ENCODE data around the gene TOR4A. TPM values are rescaled to one million over a fixed set of nuclear protein-coding genes. Genes with fewer than 3 reads are reported as not detected.

The TOR4A gene
- total and polyA plus RNA-seq, 10 of the 15 experiments (the other 5 are each of a cell fraction or from before 2014, with no cell fraction given) = 2.0 to 19.9 (median 3.7) TPM

DNA sequence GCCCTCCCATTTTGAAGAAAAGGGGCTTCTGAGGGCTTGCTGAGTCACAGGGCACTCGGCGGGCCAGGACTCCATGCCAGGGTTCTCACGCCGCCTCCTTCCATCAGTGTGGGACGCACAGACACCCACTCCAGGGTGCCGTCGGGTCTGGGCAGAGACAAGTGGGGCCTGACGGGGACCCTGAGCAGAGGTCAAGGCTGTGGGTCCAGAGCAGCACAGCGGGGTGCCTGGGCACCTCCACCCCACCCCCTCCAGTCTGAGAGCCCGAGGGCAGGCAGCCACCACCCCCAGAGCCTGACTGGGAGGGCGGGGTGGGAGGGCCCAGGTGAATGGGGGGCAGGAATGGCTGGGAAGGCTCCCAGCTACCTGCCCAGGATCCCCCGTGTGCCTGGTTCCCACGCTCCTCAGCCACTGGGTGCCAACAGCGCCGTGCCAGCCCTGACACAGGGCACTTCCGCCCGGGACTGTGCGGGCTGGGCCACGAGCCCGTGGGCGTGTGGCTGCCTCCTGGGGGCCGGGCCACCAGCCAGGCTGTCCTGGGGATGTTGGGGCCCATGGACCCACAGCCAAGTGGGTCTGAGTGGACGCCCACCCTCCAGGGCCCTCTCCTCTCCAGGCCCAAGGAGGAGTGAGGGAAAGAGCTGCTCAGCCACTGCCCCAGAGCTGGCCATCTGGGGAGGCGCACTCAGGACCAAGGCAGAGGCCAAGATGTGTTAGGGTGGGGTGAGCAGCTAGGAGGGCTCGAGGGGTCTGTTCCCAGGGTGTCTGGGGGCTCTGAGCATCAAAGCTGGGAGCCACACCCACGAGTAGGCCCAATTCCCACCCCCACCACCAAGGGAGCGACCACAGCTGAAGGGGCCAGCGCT is 34.7 kb downstream of the TOR4A start:
- no peak overlapping the region for H3K9ac ChIP-seq (ENCODE audit: control insufficient read depth, insufficient read depth, low read length)
- in situ Hi-C loops (cut with MboI) = no loop called here
- no peak for DNase-seq (ENCODE audit: low read depth, low spot score)

DNA sequence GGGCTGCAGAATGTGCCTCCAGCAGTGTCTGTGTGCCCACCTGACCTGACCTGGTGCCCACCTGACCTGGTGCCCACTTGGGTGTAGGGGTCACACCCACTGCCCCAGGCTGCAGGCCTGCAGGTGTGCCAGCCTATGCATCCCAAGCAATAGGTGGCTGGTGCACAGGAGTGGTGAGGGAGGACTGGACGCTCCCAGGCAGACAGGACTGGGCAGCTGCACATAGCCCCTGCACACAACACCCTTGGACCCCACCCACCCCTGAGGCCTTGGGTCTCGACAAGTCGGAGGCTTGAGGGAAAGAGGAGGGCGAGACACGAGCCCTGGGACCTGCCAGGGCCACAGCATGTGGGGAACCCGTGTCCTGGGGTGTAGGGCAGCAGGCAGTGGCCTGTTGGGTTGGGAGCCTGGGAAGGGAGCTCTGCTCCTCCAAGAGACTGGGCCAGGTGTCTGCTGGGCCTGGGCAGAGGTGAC is 35.4 kb downstream of the TOR4A start:
- Histone ChIP-seq H3K27me3 (replicated peaks in 1 of 2; ENCODE audit: control insufficient read depth in 2 of 2, insufficient read depth in 2 of 2, low read length in 1 of 2) (no peaks in the 10 kb centered on the region), H3K4me2 (ENCODE audit: control insufficient read depth, insufficient read depth) (no peak overlapping the region), H3K27ac (ENCODE audit: control insufficient read depth, insufficient read depth) (no peak overlapping the region), H3K9me3 (replicated peaks; ENCODE audit: control insufficient read depth, insufficient read depth, low read length) (no peaks in the 10 kb centered on the region), H3K9ac (ENCODE audit: control insufficient read depth, insufficient read depth, low read length) (no peak overlapping the region), H3K4me1 (ENCODE audit: control insufficient read depth, insufficient read depth, low read length) (no peaks in the 10 kb centered on the region), H4K20me1 (ENCODE audit: control insufficient read depth, insufficient read depth) (no peaks in the 10 kb centered on the region), H2AFZ (ENCODE audit: control insufficient read depth, low read depth, low read length) (no peak overlapping the region), H3K36me3 (ENCODE audit: control insufficient read depth in 2 of 2, insufficient read depth in 2 of 2, low read length in 1 of 2) (no peaks in the 10 kb centered on the region), H3K4me3 (no peak overlapping the region), H3K79me2 (ENCODE audit: control insufficient read depth, insufficient read depth, low read length) (no peaks in the 10 kb centered on the region)
- in situ Hi-C loops (cut with MboI) = no loop called here
- BruUV-seq (replicated peaks) = no TSS peak
- DNase-seq (ENCODE audit: low read depth, low spot score) = no peak
- ChIA-PET POLR2A (no interaction called here), CTCF (interaction anchor here (1.2 to 1.6 kb wide), 2 partner anchors 9 to 11 kb away, joined by 4 to 7 read pairs; partner anchors contain the start of gene NRARP), SMC1A (ENCODE audit: uncharacterized antibody, unreplicated experiment) (no interaction called here), RAD21 (ENCODE audit: unreplicated experiment) (no interaction called here)
- FAIRE-seq = no peak
- intact Hi-C loops (cut with micrococcal nuclease; ENCODE audit: unreplicated experiment) = no loop called here
- 86% methylated on average over 6 of the region's 6 CpGs for WGBS (ENCODE audit: insufficient coverage, insufficient replicate concordance, low lambda C conversion rate, missing lambda C conversion rate)
- ATAC-seq = no peak
- TF ChIP-seq PRDM15 (CRISPR knock-in tag; IDR thresholded peaks at IDR 0.05) (no peak), NR2F1 (conservative IDR thresholded peaks at IDR 0.05) (no peak), SMARCA5 (IDR thresholded peaks at IDR 0.05) (no peak), ATF7 (IDR thresholded peaks at IDR 0.05; ENCODE audit: low read depth) (no peak), BCL11A (IDR thresholded peaks at IDR 0.05; ENCODE audit: low read depth, low read length) (no peak), TBL1XR1 (IDR thresholded peaks at IDR 0.05; ENCODE audit: low read depth, low read length) (no peak)
- TF ChIP-seq, protein P1, sequence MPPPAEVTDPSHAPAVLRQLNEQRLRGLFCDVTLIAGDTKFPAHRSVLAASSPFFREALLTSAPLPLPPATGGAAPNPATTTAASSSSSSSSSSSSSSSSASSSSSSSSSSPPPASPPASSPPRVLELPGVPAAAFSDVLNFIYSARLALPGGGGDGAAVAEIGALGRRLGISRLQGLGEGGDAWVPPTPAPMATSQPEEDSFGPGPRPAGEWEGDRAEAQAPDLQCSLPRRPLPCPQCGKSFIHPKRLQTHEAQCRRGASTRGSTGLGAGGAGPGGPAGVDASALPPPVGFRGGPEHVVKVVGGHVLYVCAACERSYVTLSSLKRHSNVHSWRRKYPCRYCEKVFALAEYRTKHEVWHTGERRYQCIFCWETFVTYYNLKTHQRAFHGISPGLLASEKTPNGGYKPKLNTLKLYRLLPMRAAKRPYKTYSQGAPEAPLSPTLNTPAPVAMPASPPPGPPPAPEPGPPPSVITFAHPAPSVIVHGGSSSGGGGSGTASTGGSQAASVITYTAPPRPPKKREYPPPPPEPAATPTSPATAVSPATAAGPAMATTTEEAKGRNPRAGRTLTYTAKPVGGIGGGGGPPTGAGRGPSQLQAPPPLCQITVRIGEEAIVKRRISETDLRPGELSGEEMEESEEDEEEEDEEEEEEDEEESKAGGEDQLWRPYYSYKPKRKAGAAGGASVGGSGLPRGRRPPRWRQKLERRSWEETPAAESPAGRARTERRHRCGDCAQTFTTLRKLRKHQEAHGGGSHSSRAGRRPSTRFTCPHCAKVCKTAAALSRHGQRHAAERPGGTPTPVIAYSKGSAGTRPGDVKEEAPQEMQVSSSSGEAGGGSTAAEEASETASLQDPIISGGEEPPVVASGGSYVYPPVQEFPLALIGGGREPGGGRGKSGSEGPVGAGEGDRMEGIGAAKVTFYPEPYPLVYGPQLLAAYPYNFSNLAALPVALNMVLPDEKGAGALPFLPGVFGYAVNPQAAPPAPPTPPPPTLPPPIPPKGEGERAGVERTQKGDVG (CRISPR knock-in tag; IDR thresholded peaks at IDR 0.05) = no peak

More for the DNA sequence above, 34.7 kb downstream of the TOR4A start:
- H3K4me1 ChIP-seq (ENCODE audit: control insufficient read depth, insufficient read depth, low read length) = no peaks in the 10 kb centered on the region
- ChIA-PET RAD21 (ENCODE audit: unreplicated experiment) (no interaction called here), POLR2A (no interaction called here), CTCF (interaction anchor here (1.2 to 1.6 kb wide), 2 partner anchors 8 to 10 kb away, joined by 4 to 7 read pairs; partner anchors contain the start of gene NRARP), SMC1A (ENCODE audit: uncharacterized antibody, unreplicated experiment) (no interaction called here)
- H4K20me1 ChIP-seq (ENCODE audit: control insufficient read depth, insufficient read depth) = no peaks in the 10 kb centered on the region
- no peak overlapping the region for H2AFZ ChIP-seq (ENCODE audit: control insufficient read depth, low read depth, low read length)
- ATAC-seq = no peak
- H3K79me2 ChIP-seq (ENCODE audit: control insufficient read depth, insufficient read depth, low read length) = no peaks in the 10 kb centered on the region
- no TSS peak for BruUV-seq (replicated peaks)
- H3K27ac ChIP-seq (ENCODE audit: control insufficient read depth, insufficient read depth) = no peak overlapping the region
- intact Hi-C loops (cut with micrococcal nuclease; ENCODE audit: unreplicated experiment) = no loop called here
- FAIRE-seq = no peak
- TF ChIP-seq KAT2A (conservative IDR thresholded peaks at IDR 0.05; ENCODE audit: control insufficient read depth, low read depth, low read length) = no peak
- no peak for TF ChIP-seq NRF1 (conservative IDR thresholded peaks at IDR 0.05; ENCODE audit: low read depth, low read length)
- no peak for TF ChIP-seq SP1 (IDR thresholded peaks at IDR 0.05; ENCODE audit: low read depth, low read length)
- TF ChIP-seq MEF2B (IDR thresholded peaks at IDR 0.05; ENCODE audit: partially characterized antibody, poor library complexity, severe bottlenecking) = no peak
- TF ChIP-seq WRNIP1 (IDR thresholded peaks at IDR 0.05; ENCODE audit: borderline replicate concordance, low read depth, low read length) = no peak
- no peak for TF ChIP-seq RBBP5 (conservative IDR thresholded peaks at IDR 0.05)
- TF ChIP-seq NR2C1 (IDR thresholded peaks at IDR 0.05) = no peak
- no peak overlapping the region for H3K4me3 ChIP-seq
- H3K27me3 ChIP-seq (replicated peaks in 1 of 2; ENCODE audit: control insufficient read depth in 2 of 2, insufficient read depth in 2 of 2, low read length in 1 of 2) = no peaks in the 10 kb centered on the region
- H3K4me2 ChIP-seq (ENCODE audit: control insufficient read depth, insufficient read depth) = no peak overlapping the region
- 53% methylated on average over 25 of the region's 28 CpGs for WGBS (ENCODE audit: insufficient coverage, insufficient replicate concordance, low lambda C conversion rate, missing lambda C conversion rate)
- no peaks in the 10 kb centered on the region for H3K36me3 ChIP-seq (ENCODE audit: control insufficient read depth in 2 of 2, insufficient read depth in 2 of 2, low read length in 1 of 2)
- H3K9me3 ChIP-seq (replicated peaks; ENCODE audit: control insufficient read depth, insufficient read depth, low read length) = no peaks in the 10 kb centered on the region

Data from GM12878 (cell line).